ENCODE results near the gene DHFR2. TPM values are rescaled to one million over a fixed set of nuclear protein-coding genes. Genes with fewer than 3 reads are reported as not detected.

The DHFR2 gene
- total and polyA plus RNA-seq, 9 of the 15 experiments (the other 6 are each of a cell fraction or from before 2014, with no cell fraction given) = 0.64 to 1.7 (median 1.4) TPM

GRCh38 chr3:94026623-94027022, 36.1 kb downstream of the DHFR2 start (continued):
- no peak for TF ChIP-seq ZNF318 (IDR thresholded peaks at IDR 0.05; ENCODE audit: borderline replicate concordance in 1 of 2, low read depth in 1 of 2)
- TF ChIP-seq, protein P1, sequence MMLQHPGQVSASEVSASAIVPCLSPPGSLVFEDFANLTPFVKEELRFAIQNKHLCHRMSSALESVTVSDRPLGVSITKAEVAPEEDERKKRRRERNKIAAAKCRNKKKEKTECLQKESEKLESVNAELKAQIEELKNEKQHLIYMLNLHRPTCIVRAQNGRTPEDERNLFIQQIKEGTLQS (IDR thresholded peaks at IDR 0.05) = no peak
- TF ChIP-seq, protein P1 (CRISPR knock-in tag; conservative IDR thresholded peaks at IDR 0.05) = no peak
- TF ChIP-seq, protein P2, sequence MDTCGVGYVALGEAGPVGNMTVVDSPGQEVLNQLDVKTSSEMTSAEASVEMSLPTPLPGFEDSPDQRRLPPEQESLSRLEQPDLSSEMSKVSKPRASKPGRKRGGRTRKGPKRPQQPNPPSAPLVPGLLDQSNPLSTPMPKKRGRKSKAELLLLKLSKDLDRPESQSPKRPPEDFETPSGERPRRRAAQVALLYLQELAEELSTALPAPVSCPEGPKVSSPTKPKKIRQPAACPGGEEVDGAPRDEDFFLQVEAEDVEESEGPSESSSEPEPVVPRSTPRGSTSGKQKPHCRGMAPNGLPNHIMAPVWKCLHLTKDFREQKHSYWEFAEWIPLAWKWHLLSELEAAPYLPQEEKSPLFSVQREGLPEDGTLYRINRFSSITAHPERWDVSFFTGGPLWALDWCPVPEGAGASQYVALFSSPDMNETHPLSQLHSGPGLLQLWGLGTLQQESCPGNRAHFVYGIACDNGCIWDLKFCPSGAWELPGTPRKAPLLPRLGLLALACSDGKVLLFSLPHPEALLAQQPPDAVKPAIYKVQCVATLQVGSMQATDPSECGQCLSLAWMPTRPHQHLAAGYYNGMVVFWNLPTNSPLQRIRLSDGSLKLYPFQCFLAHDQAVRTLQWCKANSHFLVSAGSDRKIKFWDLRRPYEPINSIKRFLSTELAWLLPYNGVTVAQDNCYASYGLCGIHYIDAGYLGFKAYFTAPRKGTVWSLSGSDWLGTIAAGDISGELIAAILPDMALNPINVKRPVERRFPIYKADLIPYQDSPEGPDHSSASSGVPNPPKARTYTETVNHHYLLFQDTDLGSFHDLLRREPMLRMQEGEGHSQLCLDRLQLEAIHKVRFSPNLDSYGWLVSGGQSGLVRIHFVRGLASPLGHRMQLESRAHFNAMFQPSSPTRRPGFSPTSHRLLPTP (IDR thresholded peaks at IDR 0.05; ENCODE audit: borderline replicate concordance, extremely low read depth, insufficient read length) = no peak

Data from K562 (cell line).